CD4-positive, alpha-beta T cell treated with Interleukin-17A for 4 hours (primary cell): ENCODE measurements around the gene ALOX12.

Experiments used
- DNase-seq: peaks from one replicate; pipeline ENCODE4 v3.0.0-alpha.2; 2020; ENCODE audit warnings: mixed read lengths

The ALOX12 gene

GRCh38 chr17:7003745-7004144, 7.9 kb downstream of the ALOX12 start:
- DNase-seq: no peak

GRCh38 chr17:7004398-7005253, 8.8 kb downstream of the ALOX12 start:
- peak; percentile 35 for DNase-seq

- DNase-seq: no peak
Measured at GRCh38 chr17:7005716-7006115, 9.9 kb downstream of the ALOX12 start.

GRCh38 chr17:7007143-7007542, 11.3 kb downstream of the ALOX12 start:
- DNase-seq: no peak

- DNase-seq: no peak
Measured at GRCh38 chr17:7010523-7010922, 14.7 kb downstream of the ALOX12 start.

GRCh38 chr17:7011415-7011814, 15.6 kb downstream of the ALOX12 start:
- DNase-seq: no peak

GRCh38 chr17:7011942-7012254, 16.0 kb downstream of the ALOX12 start:
- no peak for DNase-seq

GRCh38 chr17:7014261-7014994, 18.6 kb downstream of the ALOX12 start:
- DNase-seq: peak; percentile 98

- peak; percentile 71 for DNase-seq
Measured at GRCh38 chr17:7014995-7015958, 19.4 kb downstream of the ALOX12 start.

GRCh38 chr17:7016418-7016817, 20.6 kb downstream of the ALOX12 start:
- no peak for DNase-seq

GRCh38 chr17:7016886-7017826, 21.3 kb downstream of the ALOX12 start:
- DNase-seq: no peak

GRCh38 chr17:7017827-7018200, 22.0 kb downstream of the ALOX12 start:
- DNase-seq: no peak

GRCh38 chr17:7018331-7018964, 22.6 kb downstream of the ALOX12 start:
- DNase-seq: no peak

GRCh38 chr17:7019367-7019766, 23.5 kb downstream of the ALOX12 start:
- no peak for DNase-seq

- DNase-seq: no peak
Measured at GRCh38 chr17:7019839-7020519, 24.1 kb downstream of the ALOX12 start.

GRCh38 chr17:7020894-7021664, 25.2 kb downstream of the ALOX12 start:
- no peak for DNase-seq

- peak; percentile 86 for DNase-seq
Measured at GRCh38 chr17:7021993-7022778, 26.3 kb downstream of the ALOX12 start.

GRCh38 chr17:7022781-7023571, 27.1 kb downstream of the ALOX12 start, which contains the start of gene BCL6B:
Gene BCL6B, plus strand, starts transcription at chr17:7023050. Its CDS starts 622 bp downstream, at chr17:7023672.
- DNase-seq: no peak
